ENCODE measurements around the gene SCN8A. TPM values are rescaled to one million over a fixed set of nuclear protein-coding genes. Genes with fewer than 3 reads are reported as not detected.

The SCN8A gene
- polyA plus RNA-seq, 2 of the 4 experiments (the other 2 are of a cell fraction): 1.8 to 4.8 TPM

DNA sequence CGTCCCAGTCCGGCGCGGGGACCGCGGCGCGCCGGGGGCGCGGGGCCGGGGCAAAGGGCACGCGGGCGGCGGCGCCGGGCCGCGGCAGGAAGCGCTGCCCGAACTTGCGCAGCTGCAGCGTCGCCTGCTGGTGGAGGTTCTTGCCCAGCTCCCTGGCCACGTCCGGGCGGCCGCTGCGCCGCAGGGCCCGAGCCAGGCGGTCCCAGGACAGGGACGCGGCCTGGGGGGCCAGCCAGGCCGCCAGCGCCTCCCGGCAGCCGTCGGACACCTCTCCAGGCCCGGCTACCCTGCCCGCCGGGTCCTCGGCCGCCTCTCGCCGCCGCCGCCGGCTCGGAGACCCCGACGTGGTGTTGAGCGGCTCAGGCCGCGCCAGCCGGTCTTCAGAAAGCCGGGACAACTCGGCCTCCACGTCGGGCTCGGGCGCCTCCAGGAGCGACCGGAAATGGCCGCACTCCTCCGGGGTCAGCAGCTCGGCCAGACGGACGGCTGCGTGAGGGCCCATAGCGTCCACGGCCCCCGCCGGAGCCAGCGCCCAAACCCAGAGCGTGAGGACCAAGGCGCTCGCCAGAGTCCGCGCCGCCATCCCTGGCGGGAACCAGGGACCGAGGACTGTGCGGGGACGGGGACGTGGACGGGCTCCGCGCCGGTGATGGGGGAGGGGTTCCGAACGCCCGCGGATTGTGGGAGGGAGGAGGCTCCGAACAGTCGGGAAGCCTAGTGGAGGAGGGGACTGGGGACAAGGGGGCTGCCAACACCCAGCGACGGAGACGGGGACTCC lies 223.5 kb downstream of the SCN8A start (continued):
- TF ChIP-seq, protein P1, sequence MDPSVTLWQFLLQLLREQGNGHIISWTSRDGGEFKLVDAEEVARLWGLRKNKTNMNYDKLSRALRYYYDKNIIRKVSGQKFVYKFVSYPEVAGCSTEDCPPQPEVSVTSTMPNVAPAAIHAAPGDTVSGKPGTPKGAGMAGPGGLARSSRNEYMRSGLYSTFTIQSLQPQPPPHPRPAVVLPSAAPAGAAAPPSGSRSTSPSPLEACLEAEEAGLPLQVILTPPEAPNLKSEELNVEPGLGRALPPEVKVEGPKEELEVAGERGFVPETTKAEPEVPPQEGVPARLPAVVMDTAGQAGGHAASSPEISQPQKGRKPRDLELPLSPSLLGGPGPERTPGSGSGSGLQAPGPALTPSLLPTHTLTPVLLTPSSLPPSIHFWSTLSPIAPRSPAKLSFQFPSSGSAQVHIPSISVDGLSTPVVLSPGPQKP (IDR thresholded peaks at IDR 0.05; ENCODE audit: low read depth, low read length): no peak
- TF ChIP-seq KDM1A (IDR thresholded peaks at IDR 0.05; ENCODE audit: low read depth) (no peak), ZC3H11A (IDR thresholded peaks at IDR 0.05) (no peak), KDM5A (IDR thresholded peaks at IDR 0.05) (no peak), PHF8 (IDR thresholded peaks at IDR 0.05; ENCODE audit: borderline replicate concordance, low read depth) (no peak), EP300 (IDR thresholded peaks at IDR 0.05) (no peak), SMC3 (IDR thresholded peaks at IDR 0.05) (peak; percentile 89), TP53 (CRISPR knock-in tag; IDR thresholded peaks at IDR 0.05) (no peak)
- TF ChIP-seq, protein P2, sequence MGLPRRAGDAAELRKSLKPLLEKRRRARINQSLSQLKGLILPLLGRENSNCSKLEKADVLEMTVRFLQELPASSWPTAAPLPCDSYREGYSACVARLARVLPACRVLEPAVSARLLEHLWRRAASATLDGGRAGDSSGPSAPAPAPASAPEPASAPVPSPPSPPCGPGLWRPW (IDR thresholded peaks at IDR 0.05): no peak

DNA sequence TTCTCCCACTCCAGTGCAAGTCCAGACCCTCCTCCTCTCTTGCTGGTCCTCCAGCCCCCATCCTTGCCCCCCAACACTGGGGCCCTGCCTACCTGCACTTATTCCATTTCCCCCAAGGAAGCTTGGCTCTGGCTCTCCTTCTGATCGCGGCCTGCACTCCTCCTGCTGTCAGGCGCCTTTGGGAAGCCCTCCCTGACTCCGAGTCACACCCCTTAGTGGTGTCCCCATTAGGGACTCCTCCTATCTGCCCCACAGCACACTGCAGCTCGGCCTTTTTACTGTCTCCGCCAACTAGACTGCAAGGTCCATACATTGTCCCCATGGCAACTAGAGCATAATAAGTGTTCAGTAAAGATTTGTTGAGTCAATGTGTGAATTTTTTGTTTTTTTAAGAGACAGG lies 224.5 kb downstream of the SCN8A start:
- peaks cover 29% of the 10 kb centered on the region for H3K4me1 ChIP-seq
- DNase-seq (ENCODE audit: low read depth in 1 of 2, low spot score in 1 of 2): no peak
- no peak for ATAC-seq
- ChIA-PET CTCF (interaction anchor here (0.9 to 10.5 kb wide), 7 partner anchors 8 to 394 kb away, joined by 3 to 155 read pairs (median 4); partner anchors contain the start of gene SLC4A8), POLR2A (no interaction called here)
- 96% methylated on average over 6 of the region's 6 CpGs for WGBS (ENCODE audit: missing lambda C conversion rate)
- TF ChIP-seq TP53 (CRISPR knock-in tag; IDR thresholded peaks at IDR 0.05) (no peak), RAD21 (conservative IDR thresholded peaks at IDR 0.05 in 1 of 2, IDR thresholded peaks at IDR 0.05 in 1 of 2) (no peak), TFCP2L1 (CRISPR knock-in tag; IDR thresholded peaks at IDR 0.05) (no peak), KDM5A (IDR thresholded peaks at IDR 0.05) (no peak), EP300 (IDR thresholded peaks at IDR 0.05) (no peak)
- TF ChIP-seq, protein P1 (IDR thresholded peaks at IDR 0.05; ENCODE audit: low read depth, low read length): no peak
- H3K4me2 ChIP-seq: no peak overlapping the region
- no peak for FAIRE-seq
- no peak overlapping the region for H3K4me3 ChIP-seq
- H3K9me3 ChIP-seq: no peaks in the 10 kb centered on the region
- H3K27ac ChIP-seq: no peak overlapping the region

DNA sequence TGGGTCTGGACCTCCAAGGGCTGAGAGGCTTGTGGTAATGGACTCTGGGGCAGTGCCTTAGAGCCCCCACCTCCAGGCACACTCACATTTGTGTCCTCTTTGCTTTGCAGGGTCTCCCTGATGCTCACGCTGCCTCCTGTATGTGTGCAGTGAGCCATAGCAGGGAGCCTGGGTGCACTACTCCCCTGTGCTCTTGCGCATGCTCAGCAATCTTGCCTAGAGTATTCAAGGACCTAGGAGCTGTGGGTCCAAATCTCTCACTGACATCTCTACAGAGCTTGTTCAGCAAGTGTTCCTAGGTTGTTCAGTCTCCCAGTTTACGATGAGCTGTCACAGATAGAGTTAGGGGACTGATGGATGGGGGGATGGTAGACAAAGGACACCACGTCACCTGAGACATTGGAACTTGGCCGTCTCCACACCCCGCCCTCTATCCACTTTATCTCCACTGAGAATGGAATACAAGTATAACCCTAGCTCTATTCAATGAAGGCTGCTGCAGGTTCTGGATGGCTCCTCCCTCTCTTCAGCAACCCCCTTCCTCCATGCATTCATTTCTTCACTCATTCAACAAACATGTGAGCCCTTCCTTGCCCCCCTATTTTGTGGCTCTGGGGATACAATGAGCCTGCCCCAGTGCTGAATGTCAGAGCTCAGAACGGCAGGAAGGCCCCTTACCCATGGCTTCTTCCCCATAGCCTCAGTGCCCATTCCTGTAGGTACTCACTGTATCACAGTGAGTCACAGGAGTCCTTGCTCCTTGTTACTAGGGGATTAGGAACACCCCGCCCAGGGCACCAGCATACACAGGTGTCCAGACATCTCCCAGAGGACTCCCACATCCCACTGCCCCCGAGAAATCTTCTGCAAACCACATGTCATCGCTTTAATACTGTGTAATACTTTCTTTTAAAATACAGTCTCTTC lies 226.3 kb downstream of the SCN8A start:
- FAIRE-seq: no peak
- H3K9me3 ChIP-seq: no peaks in the 10 kb centered on the region
- peaks cover 34% of the 10 kb centered on the region for H3K4me1 ChIP-seq
- no peak for DNase-seq (ENCODE audit: low read depth in 1 of 2, low spot score in 1 of 2)
- ChIA-PET POLR2A (interaction anchor here (1.1 kb wide), 1 partner anchor 398 kb away, joined by 4 read pairs; no protein-coding TSS in a partner anchor), CTCF (interaction anchor here (0.9 to 10.5 kb wide), 4 partner anchors 19 to 396 kb away, joined by 3 to 155 read pairs (median 6); partner anchors contain the start of gene SLC4A8)
- TF ChIP-seq EHMT2 (IDR thresholded peaks at IDR 0.05; ENCODE audit: low read depth) (no peak), FOSL2 (IDR thresholded peaks at IDR 0.05) (no peak), FOSL2 (CRISPR knock-in tag; IDR thresholded peaks at IDR 0.05) (no peak), MAFK (IDR thresholded peaks at IDR 0.05; ENCODE audit: partially characterized antibody) (peak; percentile 30), PHF8 (IDR thresholded peaks at IDR 0.05; ENCODE audit: borderline replicate concordance, low read depth) (no peak), CEBPB (IDR thresholded peaks at IDR 0.05) (no peak), KDM5A (IDR thresholded peaks at IDR 0.05) (no peak)
- TF ChIP-seq, protein P3, sequence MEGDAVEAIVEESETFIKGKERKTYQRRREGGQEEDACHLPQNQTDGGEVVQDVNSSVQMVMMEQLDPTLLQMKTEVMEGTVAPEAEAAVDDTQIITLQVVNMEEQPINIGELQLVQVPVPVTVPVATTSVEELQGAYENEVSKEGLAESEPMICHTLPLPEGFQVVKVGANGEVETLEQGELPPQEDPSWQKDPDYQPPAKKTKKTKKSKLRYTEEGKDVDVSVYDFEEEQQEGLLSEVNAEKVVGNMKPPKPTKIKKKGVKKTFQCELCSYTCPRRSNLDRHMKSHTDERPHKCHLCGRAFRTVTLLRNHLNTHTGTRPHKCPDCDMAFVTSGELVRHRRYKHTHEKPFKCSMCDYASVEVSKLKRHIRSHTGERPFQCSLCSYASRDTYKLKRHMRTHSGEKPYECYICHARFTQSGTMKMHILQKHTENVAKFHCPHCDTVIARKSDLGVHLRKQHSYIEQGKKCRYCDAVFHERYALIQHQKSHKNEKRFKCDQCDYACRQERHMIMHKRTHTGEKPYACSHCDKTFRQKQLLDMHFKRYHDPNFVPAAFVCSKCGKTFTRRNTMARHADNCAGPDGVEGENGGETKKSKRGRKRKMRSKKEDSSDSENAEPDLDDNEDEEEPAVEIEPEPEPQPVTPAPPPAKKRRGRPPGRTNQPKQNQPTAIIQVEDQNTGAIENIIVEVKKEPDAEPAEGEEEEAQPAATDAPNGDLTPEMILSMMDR (IDR thresholded peaks at IDR 0.05): no peak
- H3K27ac ChIP-seq: no peak overlapping the region; a peak in 1 of 6 replicates
- no peak for ATAC-seq
- 84% methylated on average over 10 of the region's 10 CpGs for WGBS (ENCODE audit: missing lambda C conversion rate)
- no peak overlapping the region for H3K4me3 ChIP-seq
- no peak overlapping the region for H3K4me2 ChIP-seq

Data from A549 (cell line).